ENCODE measurements around the gene RBM20.

The RBM20 gene

DNA sequence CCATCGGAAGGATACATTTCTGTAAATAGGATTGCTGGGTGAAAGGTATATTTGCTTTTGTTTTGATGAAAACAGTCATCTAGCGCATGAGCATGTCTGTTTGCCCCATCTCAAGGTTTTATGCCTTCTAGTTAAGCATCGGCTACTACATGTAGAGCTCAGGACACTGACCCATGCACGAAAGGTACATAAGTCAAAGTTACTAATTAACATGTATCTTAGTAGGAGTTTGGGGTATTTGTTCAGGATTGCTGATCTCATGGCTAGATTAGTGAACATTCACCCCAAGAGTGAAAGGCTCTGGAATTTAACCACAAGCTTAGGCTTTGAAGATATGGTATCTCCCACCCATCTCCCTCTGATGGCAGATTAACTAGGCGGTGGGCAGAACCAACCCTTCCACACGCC lies 91.5 kb downstream of the RBM20 start:
- no peak for DNase-seq (ENCODE audit: low read depth in 2 of 2)

- no peak for DNase-seq (ENCODE audit: low read depth in 2 of 2)
Observed at GRCh38 chr10:110737886-110738634, 93.9 kb downstream of the RBM20 start.

DNA sequence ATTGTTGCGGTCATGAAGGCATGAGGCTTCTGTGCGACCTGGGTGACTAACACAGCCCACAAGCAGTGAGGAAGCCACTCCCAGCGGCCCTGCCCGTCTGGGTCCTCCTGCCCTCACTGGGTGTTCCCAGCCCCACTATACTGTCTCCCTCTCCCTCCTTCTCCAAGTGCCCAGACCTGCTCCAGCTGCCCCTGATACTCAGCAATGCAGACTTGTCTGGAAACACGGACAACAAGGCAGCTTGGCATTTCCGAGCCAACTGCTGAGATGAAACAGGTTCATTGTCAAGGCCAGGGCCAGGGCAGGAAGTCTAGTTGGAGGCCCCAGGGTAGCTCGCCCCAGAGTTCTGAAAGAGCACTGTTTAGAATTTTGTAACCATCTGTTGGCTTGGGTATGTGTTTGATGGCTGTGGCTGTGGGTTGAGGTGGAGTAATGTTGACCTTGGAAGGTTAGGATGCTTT lies 95.7 kb downstream of the RBM20 start:
- no peak for DNase-seq (ENCODE audit: low read depth in 2 of 2)

GRCh38 chr10:110742801-110743200 lies 98.7 kb downstream of the RBM20 start:
- no peak for DNase-seq (ENCODE audit: low read depth in 2 of 2)

DNA sequence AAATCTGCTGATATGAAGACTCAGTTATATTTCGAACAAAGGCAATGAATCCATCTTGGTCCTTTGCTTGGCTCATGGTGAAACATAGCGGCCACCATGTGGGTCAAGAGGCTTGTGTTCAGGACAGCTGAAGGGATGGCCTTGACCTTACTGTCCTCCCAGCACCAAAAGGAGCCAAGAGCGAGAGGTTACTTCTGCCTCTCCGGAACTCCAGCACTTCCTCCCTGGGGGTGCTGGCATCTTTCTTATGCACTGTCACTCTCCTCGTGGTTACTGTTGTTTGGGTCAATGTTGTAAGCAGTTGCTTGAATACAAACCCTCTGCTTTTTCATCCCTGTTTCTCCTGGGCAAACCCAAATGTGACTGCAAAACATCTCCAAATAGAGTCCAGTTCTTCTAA lies 100.6 kb downstream of the RBM20 start:
- no peak for DNase-seq (ENCODE audit: low read depth in 2 of 2)

DNA sequence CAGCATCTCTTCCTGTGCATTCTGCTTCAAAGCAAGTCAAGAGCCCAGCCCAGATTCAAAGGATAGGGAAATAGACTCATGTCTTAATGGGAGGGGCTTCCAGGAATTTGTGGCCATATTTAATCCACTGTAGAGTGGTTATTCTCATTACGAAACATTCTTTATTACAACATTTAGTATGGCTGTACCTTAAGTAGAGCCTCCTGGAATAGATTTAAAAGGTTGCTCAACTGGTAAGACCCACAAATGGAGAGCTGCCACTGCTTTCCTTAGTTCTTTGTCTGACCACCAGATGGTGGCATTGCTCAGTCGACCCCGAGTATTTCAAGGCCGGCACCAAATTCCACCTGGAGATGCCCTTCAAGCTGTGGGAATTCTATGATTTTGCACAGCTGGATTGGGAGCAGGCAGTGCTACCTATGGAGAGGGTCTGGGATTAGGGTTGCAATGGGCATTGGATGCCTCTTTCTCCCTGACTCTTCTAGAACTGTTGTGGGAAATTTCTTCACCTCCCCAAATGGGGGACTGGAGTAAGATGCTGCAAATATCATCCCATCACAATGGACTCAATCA lies 102.2 kb downstream of the RBM20 start:
- DNase-seq (ENCODE audit: low read depth in 2 of 2): peak; percentile 14 to 15

GRCh38 chr10:110746969-110747608 lies 103.0 kb downstream of the RBM20 start:
- DNase-seq (ENCODE audit: low read depth in 2 of 2): no peak

DNA sequence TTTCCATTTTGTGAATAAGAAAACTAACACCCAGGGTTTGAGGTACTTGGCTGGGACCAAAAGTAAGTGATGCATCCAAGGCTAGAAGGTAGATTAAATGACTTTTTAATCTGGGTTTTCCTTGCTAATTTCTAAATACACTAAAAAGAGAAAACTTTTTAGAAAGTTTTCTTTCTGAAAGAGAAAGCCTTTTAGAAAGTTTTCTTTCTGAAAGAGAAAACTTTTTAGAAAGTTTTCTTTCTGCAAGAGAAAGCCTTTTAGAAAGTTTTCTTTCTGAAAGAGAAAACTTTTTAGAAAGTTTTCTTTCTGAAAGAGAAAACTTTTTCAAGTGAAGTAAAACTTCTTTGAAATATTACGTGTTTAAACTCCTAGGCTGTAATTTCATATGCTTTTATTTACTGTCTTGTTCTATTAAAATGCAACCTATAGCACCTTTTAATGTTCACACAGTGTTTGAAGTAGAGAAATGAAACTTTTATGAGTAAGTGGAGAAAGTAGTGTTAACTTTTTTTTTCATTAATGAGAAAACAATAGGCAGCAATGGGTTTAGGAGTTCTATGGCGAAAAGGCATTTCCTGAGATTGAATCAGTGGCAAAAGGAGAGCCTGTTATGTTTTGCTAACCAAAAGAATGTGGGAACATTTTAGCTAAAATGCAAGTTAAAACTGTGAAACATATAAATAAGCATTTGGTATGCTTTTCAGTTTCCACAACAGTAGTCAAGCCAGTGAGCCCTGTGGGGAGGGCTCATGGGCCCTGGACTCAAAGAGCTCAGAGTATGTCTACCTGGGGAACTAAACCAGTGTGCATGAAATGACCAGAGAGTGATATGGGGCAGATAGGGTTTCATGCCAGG lies 103.7 kb downstream of the RBM20 start:
- DNase-seq (ENCODE audit: low read depth in 2 of 2): no peak

GRCh38 chr10:110748970-110749369 lies 104.8 kb downstream of the RBM20 start:
- DNase-seq (ENCODE audit: low read depth in 2 of 2): no peak

DNA sequence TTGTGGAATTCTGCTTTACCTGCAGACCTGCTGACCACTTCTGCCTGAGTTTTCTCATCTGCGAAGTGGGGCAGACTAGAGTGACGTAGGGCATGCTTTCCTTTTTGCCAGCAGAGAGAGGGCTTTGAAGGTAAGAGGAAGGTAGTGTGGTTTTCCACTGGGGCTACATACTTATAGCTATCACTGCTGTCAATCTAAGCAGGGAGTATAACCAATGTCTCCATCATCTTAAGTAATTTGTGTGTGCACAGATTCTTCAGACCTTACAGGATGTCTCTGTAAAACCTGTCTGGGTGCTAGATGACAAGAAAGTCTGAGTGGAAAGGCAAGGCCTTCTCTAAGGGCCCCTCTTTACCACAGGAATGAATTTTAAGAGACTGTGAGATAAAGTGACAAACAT lies 106.8 kb downstream of the RBM20 start:
- no peak for DNase-seq (ENCODE audit: low read depth in 2 of 2)

- no peak for DNase-seq (ENCODE audit: low read depth in 2 of 2)
Observed at GRCh38 chr10:110751850-110752249, 107.7 kb downstream of the RBM20 start.

GRCh38 chr10:110753462-110753861 lies 109.3 kb downstream of the RBM20 start:
- DNase-seq (ENCODE audit: low read depth in 2 of 2): no peak

DNA sequence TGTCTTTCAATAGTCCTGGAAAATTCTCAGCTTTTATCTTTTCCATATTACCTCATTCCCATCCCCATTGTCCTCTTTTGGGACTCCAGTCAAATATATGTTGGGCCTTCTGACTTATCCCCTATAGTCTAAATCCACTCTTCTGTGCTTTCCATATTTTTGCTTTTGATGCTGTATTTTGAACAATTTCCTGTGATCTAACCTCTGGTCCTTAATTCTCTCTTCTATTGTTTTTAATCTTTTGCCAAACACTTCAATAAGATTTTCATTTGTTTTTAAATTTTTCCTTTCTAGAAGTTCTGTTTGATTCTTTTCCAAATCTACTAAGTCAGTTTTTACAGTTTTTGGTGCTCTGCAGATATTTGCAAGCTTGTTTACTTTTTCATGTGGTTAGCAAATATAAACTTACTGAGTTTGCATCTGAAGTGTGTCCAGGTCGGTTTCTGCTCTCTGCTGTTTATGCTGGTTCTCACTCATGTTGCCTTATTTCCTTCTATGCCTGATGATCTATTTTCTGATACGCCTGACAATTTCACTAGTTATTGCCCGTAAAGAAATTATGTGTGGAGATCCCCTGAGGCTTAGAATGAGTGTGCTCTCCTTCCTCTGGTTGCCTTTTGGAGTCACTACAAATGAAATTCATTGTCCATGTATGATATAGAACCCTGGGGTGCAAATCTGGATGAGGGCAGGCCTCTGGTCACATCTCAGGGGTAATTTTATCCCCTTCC lies 110.4 kb downstream of the RBM20 start:
- DNase-seq (ENCODE audit: low read depth in 2 of 2): no peak

GRCh38 chr10:110755781-110756180 lies 111.6 kb downstream of the RBM20 start:
- no peak for DNase-seq (ENCODE audit: low read depth in 2 of 2)

- no peak for DNase-seq (ENCODE audit: low read depth in 2 of 2)
Observed at GRCh38 chr10:110756876-110757275, 112.7 kb downstream of the RBM20 start.

DNA sequence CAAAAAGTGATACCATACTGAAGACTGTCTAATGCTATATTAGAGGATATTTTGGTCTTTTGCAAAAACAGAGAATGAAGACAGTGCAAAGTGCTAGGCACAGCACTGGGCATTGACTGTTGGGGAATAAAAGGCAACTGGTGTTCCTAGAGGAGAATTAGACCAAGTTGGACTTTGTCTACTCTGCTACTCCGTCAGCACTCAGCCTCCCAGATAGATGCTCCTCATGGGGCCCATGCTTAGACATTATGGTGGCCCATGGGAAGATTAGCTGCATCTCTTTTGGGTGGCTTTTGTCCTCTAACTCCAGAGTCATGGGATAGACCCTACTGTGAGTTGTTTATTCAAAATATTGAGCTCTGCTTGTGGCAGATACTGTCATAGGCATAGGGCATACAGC lies 113.5 kb downstream of the RBM20 start:
- DNase-seq (ENCODE audit: low read depth in 2 of 2): no peak

DNA sequence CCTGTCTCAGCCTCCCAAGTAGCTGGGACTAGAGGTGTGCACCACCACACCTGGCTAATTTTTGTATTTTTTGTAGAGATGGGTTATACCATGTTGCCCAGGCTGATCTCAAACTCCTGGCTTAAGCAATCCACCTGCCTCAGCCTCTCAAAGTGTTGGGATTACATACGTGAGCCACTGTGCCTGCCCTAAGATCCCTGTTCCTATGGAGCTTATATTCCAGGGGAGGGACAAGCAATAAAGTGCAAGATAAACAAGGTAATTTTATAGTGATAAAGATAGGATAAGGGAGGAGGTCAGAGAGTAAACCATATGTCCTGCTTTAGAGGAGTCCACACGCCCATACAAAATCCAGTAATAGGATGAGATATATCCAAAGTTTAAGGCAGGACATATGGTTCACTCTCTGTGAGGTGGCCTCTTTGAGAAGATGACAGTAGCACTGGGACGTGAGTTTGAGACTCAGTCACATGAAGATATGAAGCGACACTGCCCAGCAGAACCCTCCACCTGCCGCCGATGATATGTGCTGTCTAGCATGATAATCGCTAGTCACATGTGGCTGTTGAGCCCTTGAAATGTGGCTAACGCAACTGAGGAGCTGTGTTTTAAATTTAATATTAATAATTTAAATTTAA lies 114.1 kb downstream of the RBM20 start:
- DNase-seq (ENCODE audit: low read depth in 2 of 2): no peak

GRCh38 chr10:110758898-110759297 lies 114.8 kb downstream of the RBM20 start:
- DNase-seq (ENCODE audit: low read depth in 2 of 2): no peak

GRCh38 chr10:110759523-110759922 lies 115.4 kb downstream of the RBM20 start:
- no peak for DNase-seq (ENCODE audit: low read depth in 2 of 2)

GRCh38 chr10:110762109-110762848 lies 118.1 kb downstream of the RBM20 start:
- DNase-seq (ENCODE audit: low read depth in 2 of 2): no peak

Data from stimulated activated CD4-positive, alpha-beta T cell treated with anti-CD3 and anti-CD28 coated beads, Interleukin-4, amount 100 ng/mL, for 48 hours (primary cell).